A549 (cell line): ENCODE measurements around the gene SEC16A.

Experiments used
- CEBPB ChIP-seq, 2 experiments: fragments of >200 bp in 1 of 2; sonication (Bioruptor Twin) in 1 of 2; formaldehyde crosslinking in 1 of 2; IDR thresholded peaks; 2 replicates each; pipeline ENCODE4 v1.6.1; 2012 to 2016
- CHD4 ChIP-seq: fragments of 200-600 bp; sonication (generic); IDR thresholded peaks from 2 replicates; pipeline ENCODE4 v1.6.1; 2016; ENCODE audit warnings: antibody characterized with exemption, mild to moderate bottlenecking, borderline replicate concordance
- EP300 ChIP-seq, 2 experiments: fragments of >200 bp; sonication (Bioruptor Twin); formaldehyde crosslinking; IDR thresholded peaks; 2 replicates in 1 of 2; 3 replicates in 1 of 2; pipeline ENCODE4 v1.6.1; 2016 to 2017
- JUN ChIP-seq, 2 experiments: fragments of >200 bp; sonication (Bioruptor Twin); formaldehyde crosslinking; IDR thresholded peaks; 2 replicates in 1 of 2; 3 replicates in 1 of 2; pipeline ENCODE4 v1.6.1; 2016 to 2017
- KDM5A ChIP-seq: fragments of 200-600 bp; sonication (generic); IDR thresholded peaks from 2 replicates; pipeline ENCODE4 v1.6.1; 2016; ENCODE audit warnings: antibody characterized with exemption, mild to moderate bottlenecking
- MAFK ChIP-seq: fragments of 450-650 bp; IDR thresholded peaks from 2 replicates; pipeline ENCODE4 v1.6.1; 2014; ENCODE audit not compliant: partially characterized antibody
- MAZ ChIP-seq: fragments of 150-350 bp; IDR thresholded peaks from 2 replicates; pipeline ENCODE4 v1.6.1; 2014; ENCODE audit warnings: antibody characterized with exemption, low read depth, low read length, borderline replicate concordance
- RNF2 ChIP-seq: fragments of 200-600 bp; sonication (generic); IDR thresholded peaks from 2 replicates; pipeline ENCODE4 v1.6.1; 2016; ENCODE audit warnings: low read depth, mild to moderate bottlenecking, antibody characterized with exemption, moderate library complexity, borderline replicate concordance
- SMC3 ChIP-seq: fragments of >200 bp; sonication (Bioruptor Twin); formaldehyde crosslinking; IDR thresholded peaks from 3 replicates; pipeline ENCODE4 v1.6.1; 2018; ENCODE audit warnings: inconsistent platforms
- SREBF2 ChIP-seq: fragments of 450-650 bp; IDR thresholded peaks from 2 replicates; pipeline ENCODE4 v1.6.1; 2014; ENCODE audit warnings: mild to moderate bottlenecking, moderate library complexity
- ZFP36 ChIP-seq: fragments of 450-650 bp; IDR thresholded peaks from 2 replicates; pipeline ENCODE4 v1.6.1; 2014; ENCODE audit warnings: borderline replicate concordance; ENCODE audit not compliant: partially characterized antibody
- TF ChIP-seq, protein P1 (sequence below): fragments of >200 bp; sonication (Bioruptor Twin); formaldehyde crosslinking; IDR thresholded peaks from 3 replicates; pipeline ENCODE4 v1.5.1; 2016
- TF ChIP-seq, protein P2 (sequence below): fragments of 250-450 bp; sonication (Bioruptor Pico); IDR thresholded peaks from 2 replicates; pipeline ENCODE4 v1.5.0; 2020; ENCODE audit warnings: low read depth, mild to moderate bottlenecking, moderate library complexity
- TF ChIP-seq, protein P3 (sequence below): IDR thresholded peaks from 2 replicates; pipeline ENCODE4 v1.6.1; 2012

DNA sequence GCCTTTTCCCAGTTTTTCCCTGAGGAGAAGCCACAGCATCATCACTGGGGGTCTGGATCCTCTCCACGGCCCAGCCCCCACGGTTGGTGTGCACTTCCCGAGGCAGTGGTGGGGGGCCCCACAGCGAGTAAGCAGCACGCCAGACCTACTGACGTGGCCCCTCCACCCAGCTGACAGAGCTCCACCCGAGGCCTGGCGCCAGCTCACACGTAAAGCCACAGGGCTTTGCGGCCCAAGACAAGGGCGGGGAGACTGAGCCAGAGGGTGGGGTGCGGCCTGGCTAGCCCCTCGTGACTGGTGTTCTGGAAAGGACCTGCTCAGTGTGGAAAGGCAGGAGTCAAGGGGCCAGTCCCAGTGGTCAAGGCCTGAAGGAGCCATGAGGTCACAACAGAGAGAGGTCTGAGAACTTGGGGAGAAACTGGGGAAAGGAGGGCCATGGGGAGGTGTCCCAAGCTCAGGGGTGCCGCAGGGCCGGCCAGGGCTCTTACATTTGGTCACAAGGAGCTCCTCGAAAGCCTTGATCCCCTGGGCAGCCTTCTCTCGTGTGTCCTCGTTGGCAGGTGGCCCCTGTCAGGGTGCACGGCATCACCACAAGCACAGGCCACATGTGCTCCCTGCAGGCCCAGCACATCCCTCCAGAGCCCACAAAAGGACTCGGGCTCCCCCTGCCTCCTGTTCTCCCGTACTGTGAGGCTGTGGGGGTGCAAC lies 88.4 kb downstream of the SEC16A start:
- TF ChIP-seq, protein P1, sequence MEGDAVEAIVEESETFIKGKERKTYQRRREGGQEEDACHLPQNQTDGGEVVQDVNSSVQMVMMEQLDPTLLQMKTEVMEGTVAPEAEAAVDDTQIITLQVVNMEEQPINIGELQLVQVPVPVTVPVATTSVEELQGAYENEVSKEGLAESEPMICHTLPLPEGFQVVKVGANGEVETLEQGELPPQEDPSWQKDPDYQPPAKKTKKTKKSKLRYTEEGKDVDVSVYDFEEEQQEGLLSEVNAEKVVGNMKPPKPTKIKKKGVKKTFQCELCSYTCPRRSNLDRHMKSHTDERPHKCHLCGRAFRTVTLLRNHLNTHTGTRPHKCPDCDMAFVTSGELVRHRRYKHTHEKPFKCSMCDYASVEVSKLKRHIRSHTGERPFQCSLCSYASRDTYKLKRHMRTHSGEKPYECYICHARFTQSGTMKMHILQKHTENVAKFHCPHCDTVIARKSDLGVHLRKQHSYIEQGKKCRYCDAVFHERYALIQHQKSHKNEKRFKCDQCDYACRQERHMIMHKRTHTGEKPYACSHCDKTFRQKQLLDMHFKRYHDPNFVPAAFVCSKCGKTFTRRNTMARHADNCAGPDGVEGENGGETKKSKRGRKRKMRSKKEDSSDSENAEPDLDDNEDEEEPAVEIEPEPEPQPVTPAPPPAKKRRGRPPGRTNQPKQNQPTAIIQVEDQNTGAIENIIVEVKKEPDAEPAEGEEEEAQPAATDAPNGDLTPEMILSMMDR = no peak
- TF ChIP-seq SREBF2 (no peak), MAZ (no peak), CHD4 (no peak), CEBPB (IDR thresholded peaks at IDR 0.05) (no peak), KDM5A (no peak), JUN (IDR thresholded peaks at IDR 0.05) (no peak), RNF2 (no peak), ZFP36 (no peak), MAFK (no peak), SMC3 (no peak), EP300 (IDR thresholded peaks at IDR 0.05) (no peak)
- TF ChIP-seq, protein P2, sequence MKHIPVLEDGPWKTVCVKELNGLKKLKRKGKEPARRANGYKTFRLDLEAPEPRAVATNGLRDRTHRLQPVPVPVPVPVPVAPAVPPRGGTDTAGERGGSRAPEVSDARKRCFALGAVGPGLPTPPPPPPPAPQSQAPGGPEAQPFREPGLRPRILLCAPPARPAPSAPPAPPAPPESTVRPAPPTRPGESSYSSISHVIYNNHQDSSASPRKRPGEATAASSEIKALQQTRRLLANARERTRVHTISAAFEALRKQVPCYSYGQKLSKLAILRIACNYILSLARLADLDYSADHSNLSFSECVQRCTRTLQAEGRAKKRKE = no peak
- TF ChIP-seq, protein P3, sequence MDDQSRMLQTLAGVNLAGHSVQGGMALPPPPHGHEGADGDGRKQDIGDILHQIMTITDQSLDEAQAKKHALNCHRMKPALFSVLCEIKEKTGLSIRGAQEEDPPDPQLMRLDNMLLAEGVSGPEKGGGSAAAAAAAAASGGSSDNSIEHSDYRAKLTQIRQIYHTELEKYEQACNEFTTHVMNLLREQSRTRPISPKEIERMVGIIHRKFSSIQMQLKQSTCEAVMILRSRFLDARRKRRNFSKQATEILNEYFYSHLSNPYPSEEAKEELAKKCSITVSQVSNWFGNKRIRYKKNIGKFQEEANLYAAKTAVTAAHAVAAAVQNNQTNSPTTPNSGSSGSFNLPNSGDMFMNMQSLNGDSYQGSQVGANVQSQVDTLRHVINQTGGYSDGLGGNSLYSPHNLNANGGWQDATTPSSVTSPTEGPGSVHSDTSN = no peak
